Liver (tissue), 9 donors: ENCODE measurements around the gene TIMM8B. TPM values are rescaled to one million over a fixed set of nuclear protein-coding genes. Genes with fewer than 3 reads are reported as not detected.

Experiments used
- DNase-seq: peaks from one replicate; pipeline ENCODE4 v3.0.0-alpha.2; 2017; ENCODE audit warnings: low spot score
- H3K27ac ChIP-seq, 2 donors: one replicate each; pipeline ENCODE4 v1.7.0; 2013; ENCODE audit warnings: inconsistent platforms in 2 of 2, low read length in 2 of 2, control low read depth in 1 of 2, low read depth in 1 of 2, mild to moderate bottlenecking in 1 of 2
- H3K27me3 ChIP-seq, 4 donors: one replicate each; pipeline versions ENCODE4 v1.6.1 to v1.7.0; 2013; ENCODE audit warnings: low read length in 3 of 4, inconsistent platforms in 1 of 4, mild to moderate bottlenecking in 1 of 4, moderate library complexity in 1 of 4; ENCODE audit not compliant: control insufficient read depth in 4 of 4, insufficient read depth in 4 of 4
- H3K36me3 ChIP-seq, 4 donors: one replicate each; pipeline versions ENCODE4 v1.6.1 to v1.7.0; 2013; ENCODE audit warnings: low read length in 3 of 4, mild to moderate bottlenecking in 3 of 4, low read depth in 1 of 4, moderate library complexity in 1 of 4; ENCODE audit not compliant: control insufficient read depth in 4 of 4, insufficient read depth in 3 of 4
- H3K4me1 ChIP-seq, 4 donors: one replicate each; pipeline versions ENCODE4 v1.6.1 to v1.7.0; 2013; ENCODE audit warnings: low read length in 3 of 4, mild to moderate bottlenecking in 3 of 4, moderate library complexity in 1 of 4; ENCODE audit not compliant: control insufficient read depth in 4 of 4, insufficient read depth in 4 of 4
- H3K4me3 ChIP-seq, 3 donors: one replicate each; pipeline versions ENCODE4 v1.6.1 to v1.7.0; 2013; ENCODE audit warnings: low read length in 3 of 3, control low read depth in 1 of 3, low read depth in 1 of 3, mild to moderate bottlenecking in 1 of 3
- H3K9ac ChIP-seq, 2 donors: one replicate each; pipeline ENCODE4 v1.7.0; 2013; ENCODE audit warnings: low read length in 2 of 2, mild to moderate bottlenecking in 2 of 2, moderate library complexity in 2 of 2, control low read depth in 1 of 2, low read depth in 1 of 2
- H3K9me3 ChIP-seq, 4 donors: one replicate each; pipeline versions ENCODE4 v1.6.1 to v1.7.0; 2013; ENCODE audit warnings: low read length in 3 of 4; ENCODE audit not compliant: control insufficient read depth in 4 of 4
- ATF3 ChIP-seq: IDR thresholded peaks from 2 replicates; pipeline ENCODE4 v1.6.1; 2016; ENCODE audit warnings: antibody characterized with exemption
- EGR1 ChIP-seq, 2 donors: IDR thresholded peaks; 2 replicates each; pipeline ENCODE4 v1.6.1; 2016 to 2018; ENCODE audit warnings: antibody characterized with exemption in 2 of 2, low read depth in 2 of 2
- FOXA1 ChIP-seq: IDR thresholded peaks from 2 replicates; pipeline ENCODE4 v1.6.1; 2016; ENCODE audit warnings: antibody characterized with exemption
- FOXA2 ChIP-seq: IDR thresholded peaks from 2 replicates; pipeline ENCODE4 v1.6.1; 2016; ENCODE audit warnings: antibody characterized with exemption
- GABPA ChIP-seq, 2 donors: IDR thresholded peaks in 1 of 2; conservative IDR thresholded peaks in 1 of 2; 2 replicates each; pipeline ENCODE4 v1.6.1; 2016; ENCODE audit warnings: antibody characterized with exemption in 2 of 2, mild to moderate bottlenecking in 1 of 2, moderate library complexity in 1 of 2
- HNF4A ChIP-seq, 2 donors: conservative IDR thresholded peaks; 2 replicates each; pipeline ENCODE4 v1.6.1; 2016; ENCODE audit warnings: antibody characterized with exemption in 2 of 2, mild to moderate bottlenecking in 2 of 2
- HNF4G ChIP-seq: IDR thresholded peaks from 2 replicates; pipeline ENCODE4 v1.6.1; 2016; ENCODE audit warnings: antibody characterized with exemption
- JUND ChIP-seq, 2 donors: IDR thresholded peaks; 2 replicates each; pipeline ENCODE4 v1.6.1; 2016; ENCODE audit warnings: antibody characterized with exemption in 2 of 2
- NR2F2 ChIP-seq: IDR thresholded peaks from 2 replicates; pipeline ENCODE4 v1.6.1; 2016; ENCODE audit warnings: antibody characterized with exemption
- RAD21 ChIP-seq, 2 donors: IDR thresholded peaks; 2 replicates each; pipeline ENCODE4 v1.6.1; 2016; ENCODE audit warnings: antibody characterized with exemption in 2 of 2, mild to moderate bottlenecking in 2 of 2
- REST ChIP-seq: IDR thresholded peaks from 2 replicates; pipeline ENCODE4 v1.6.1; 2016; ENCODE audit warnings: antibody characterized with exemption, mild to moderate bottlenecking
- RXRA ChIP-seq, 2 donors: IDR thresholded peaks; 2 replicates each; pipeline ENCODE4 v1.6.1; 2017 to 2018; ENCODE audit warnings: antibody characterized with exemption in 2 of 2, mild to moderate bottlenecking in 1 of 2
- SP1 ChIP-seq: IDR thresholded peaks from 2 replicates; pipeline ENCODE4 v1.6.1; 2018; ENCODE audit warnings: antibody characterized with exemption, mild to moderate bottlenecking
- TAF1 ChIP-seq: conservative IDR thresholded peaks from 2 replicates; pipeline ENCODE4 v1.6.1; 2016; ENCODE audit warnings: antibody characterized with exemption, mild to moderate bottlenecking
- YY1 ChIP-seq: IDR thresholded peaks from 2 replicates; pipeline ENCODE4 v1.6.1; 2016; ENCODE audit warnings: antibody characterized with exemption, mild to moderate bottlenecking
- WGBS: extraction: QIAGEN DNeasy Blood & Tissue Kit; methylation state at CpG from one replicate; pipeline ENCODE4 v1.1.7; 2013; 5-methylcytosine and 5-hydroxymethylcytosine counted together
- polyA plus RNA-seq, 2 donors: library from polyadenylated mRNA; stranded (reverse) in 1 of 2; unstranded in 1 of 2; fragments of 200-250 nt in 1 of 2; fragments of >200 nt in 1 of 2; fragmentation: Nextera tagmentation in 1 of 2; extraction: Ambion mirVana in 1 of 2; gene quantifications; one replicate each; pipeline versions ENCODE4 v1.2.1 to v1.2.3, GENCODE V29; 2013 to 2015
- total RNA-seq, 2 donors: library from RNA; depleted of rRNA; stranded (reverse); fragments of >200 nt; gene quantifications; one replicate each; pipeline ENCODE4 v1.2.3, GENCODE V29; 2014
- TF ChIP-seq, protein P1 (sequence below): IDR thresholded peaks from 2 replicates; pipeline ENCODE4 v1.6.1; 2016; ENCODE audit warnings: antibody characterized with exemption
- TF ChIP-seq, protein P2 (sequence below): IDR thresholded peaks from 2 replicates; pipeline ENCODE4 v1.6.1; 2016; ENCODE audit warnings: antibody characterized with exemption
- TF ChIP-seq, protein P3 (sequence below): fragments of 150-350 bp; IDR thresholded peaks from 2 replicates; pipeline ENCODE4 v1.5.1; 2017; ENCODE audit warnings: improper control_type of control experiment, low read depth, low read length; ENCODE audit not compliant: missing input control
- donor health status: healthy.
- donor health status: healthy.
- donor health status: healthy.
- donor health status: healthy.
- donor health status: healthy.

TIMM8B gene
- total and polyA plus RNA-seq, 4 donors = 23.4 to 108 (median 78.7) TPM

DNA sequence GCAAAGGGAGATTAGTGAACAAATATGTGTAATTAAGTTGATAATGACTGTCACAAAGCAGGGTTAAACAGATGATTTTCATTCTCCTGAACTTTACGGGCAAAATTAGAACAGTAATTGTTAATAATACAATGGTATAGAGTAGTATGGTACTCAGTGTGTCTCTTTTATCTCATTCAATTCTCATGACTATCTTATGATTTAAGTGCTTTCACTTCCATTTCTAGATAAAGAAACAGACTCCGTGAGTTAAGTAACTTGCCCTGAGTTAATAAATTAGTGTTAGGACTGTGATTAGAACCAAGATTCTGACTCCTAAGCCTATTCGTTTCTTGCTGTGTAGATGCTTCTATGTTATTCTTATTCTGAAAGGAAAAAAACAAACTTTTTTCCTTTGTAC is 34.8 kb downstream of the TIMM8B start:
- H3K4me3 ChIP-seq = no peak overlapping the region
- TF ChIP-seq HNF4A (conservative IDR thresholded peaks at IDR 0.05) (no peak), GABPA (IDR thresholded peaks at IDR 0.05 in 1 of 2, conservative IDR thresholded peaks at IDR 0.05 in 1 of 2) (no peak), ATF3 (no peak), HNF4G (no peak), TAF1 (no peak), FOXA2 (no peak), REST (no peak), SP1 (no peak), JUND (IDR thresholded peaks at IDR 0.05) (no peak), FOXA1 (no peak), EGR1 (IDR thresholded peaks at IDR 0.05; ENCODE audit: low read depth in 2 of 2) (no peak), RAD21 (IDR thresholded peaks at IDR 0.05) (no peak), YY1 (no peak), RXRA (IDR thresholded peaks at IDR 0.05) (no peak), NR2F2 (no peak)
- TF ChIP-seq, protein P1, sequence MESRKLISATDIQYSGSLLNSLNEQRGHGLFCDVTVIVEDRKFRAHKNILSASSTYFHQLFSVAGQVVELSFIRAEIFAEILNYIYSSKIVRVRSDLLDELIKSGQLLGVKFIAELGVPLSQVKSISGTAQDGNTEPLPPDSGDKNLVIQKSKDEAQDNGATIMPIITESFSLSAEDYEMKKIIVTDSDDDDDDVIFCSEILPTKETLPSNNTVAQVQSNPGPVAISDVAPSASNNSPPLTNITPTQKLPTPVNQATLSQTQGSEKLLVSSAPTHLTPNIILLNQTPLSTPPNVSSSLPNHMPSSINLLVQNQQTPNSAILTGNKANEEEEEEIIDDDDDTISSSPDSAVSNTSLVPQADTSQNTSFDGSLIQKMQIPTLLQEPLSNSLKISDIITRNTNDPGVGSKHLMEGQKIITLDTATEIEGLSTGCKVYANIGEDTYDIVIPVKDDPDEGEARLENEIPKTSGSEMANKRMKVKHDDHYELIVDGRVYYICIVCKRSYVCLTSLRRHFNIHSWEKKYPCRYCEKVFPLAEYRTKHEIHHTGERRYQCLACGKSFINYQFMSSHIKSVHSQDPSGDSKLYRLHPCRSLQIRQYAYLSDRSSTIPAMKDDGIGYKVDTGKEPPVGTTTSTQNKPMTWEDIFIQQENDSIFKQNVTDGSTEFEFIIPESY = no peak
- TF ChIP-seq, protein P2, sequence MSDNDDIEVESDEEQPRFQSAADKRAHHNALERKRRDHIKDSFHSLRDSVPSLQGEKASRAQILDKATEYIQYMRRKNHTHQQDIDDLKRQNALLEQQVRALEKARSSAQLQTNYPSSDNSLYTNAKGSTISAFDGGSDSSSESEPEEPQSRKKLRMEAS = no peak
- TF ChIP-seq, protein P3, sequence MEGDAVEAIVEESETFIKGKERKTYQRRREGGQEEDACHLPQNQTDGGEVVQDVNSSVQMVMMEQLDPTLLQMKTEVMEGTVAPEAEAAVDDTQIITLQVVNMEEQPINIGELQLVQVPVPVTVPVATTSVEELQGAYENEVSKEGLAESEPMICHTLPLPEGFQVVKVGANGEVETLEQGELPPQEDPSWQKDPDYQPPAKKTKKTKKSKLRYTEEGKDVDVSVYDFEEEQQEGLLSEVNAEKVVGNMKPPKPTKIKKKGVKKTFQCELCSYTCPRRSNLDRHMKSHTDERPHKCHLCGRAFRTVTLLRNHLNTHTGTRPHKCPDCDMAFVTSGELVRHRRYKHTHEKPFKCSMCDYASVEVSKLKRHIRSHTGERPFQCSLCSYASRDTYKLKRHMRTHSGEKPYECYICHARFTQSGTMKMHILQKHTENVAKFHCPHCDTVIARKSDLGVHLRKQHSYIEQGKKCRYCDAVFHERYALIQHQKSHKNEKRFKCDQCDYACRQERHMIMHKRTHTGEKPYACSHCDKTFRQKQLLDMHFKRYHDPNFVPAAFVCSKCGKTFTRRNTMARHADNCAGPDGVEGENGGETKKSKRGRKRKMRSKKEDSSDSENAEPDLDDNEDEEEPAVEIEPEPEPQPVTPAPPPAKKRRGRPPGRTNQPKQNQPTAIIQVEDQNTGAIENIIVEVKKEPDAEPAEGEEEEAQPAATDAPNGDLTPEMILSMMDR = no peak
- WGBS = 88% methylated on average over 3 of the region's 3 CpGs

More for the DNA sequence above, 34.8 kb downstream of the TIMM8B start:
- Histone ChIP-seq H3K36me3 (peaks cover 8 to 45% (median 37%) of the 10 kb centered on the region in 4 donors), H3K9ac (no peak overlapping the region), H3K4me1 (no peaks in the 10 kb centered on the region), H3K27ac (no peak overlapping the region), H3K27me3 (no peaks in the 10 kb centered on the region), H3K9me3 (no peaks in the 10 kb centered on the region)
- no peak for DNase-seq
